Midbrain (tissue), 1 donor: ENCODE results near the gene TMEM53.

Experiments used
- DNase-seq: peaks from one replicate; lab custom pipeline; 2025; lab: John Stamatoyannopoulos, UW

The TMEM53 gene

GRCh38 chr1:44698138-44698537 is 23.9 kb upstream of the TMEM53 start:
- DNase-seq: no peak

- DNase-seq: peak; percentile 8
These were observed 22.6 kb upstream of the TMEM53 start for GRCh38 chr1:44696789-44697345.

GRCh38 chr1:44696101-44696500 is 21.8 kb upstream of the TMEM53 start:
- DNase-seq: no peak

GRCh38 chr1:44695671-44696070 is 21.4 kb upstream of the TMEM53 start:
- DNase-seq: no peak

GRCh38 chr1:44694863-44695478 is 20.7 kb upstream of the TMEM53 start:
- no peak for DNase-seq

GRCh38 chr1:44693900-44694299 is 19.6 kb upstream of the TMEM53 start:
- DNase-seq: no peak

GRCh38 chr1:44693159-44693558 is 18.9 kb upstream of the TMEM53 start:
- no peak for DNase-seq

- DNase-seq: no peak
These were observed 15.1 kb upstream of the TMEM53 start for GRCh38 chr1:44689447-44689765.

- DNase-seq: no peak
These were observed 14.6 kb upstream of the TMEM53 start for GRCh38 chr1:44688760-44689446.

GRCh38 chr1:44685881-44686280 is 11.6 kb upstream of the TMEM53 start:
- no peak for DNase-seq

- no peak for DNase-seq
These were observed 10.9 kb upstream of the TMEM53 start for GRCh38 chr1:44685218-44685617.

GRCh38 chr1:44684525-44684924 is 10.2 kb upstream of the TMEM53 start:
- no peak for DNase-seq

GRCh38 chr1:44682883-44683265 is 8.6 kb upstream of the TMEM53 start:
- no peak for DNase-seq

- DNase-seq: no peak
These were observed 7.9 kb upstream of the TMEM53 start for GRCh38 chr1:44681905-44682882.

GRCh38 chr1:44679468-44679867 is 5.2 kb upstream of the TMEM53 start:
- no peak for DNase-seq

GRCh38 chr1:44678626-44679025 is 4.3 kb upstream of the TMEM53 start:
- no peak for DNase-seq

- no peak for DNase-seq
These were observed 3.8 kb upstream of the TMEM53 start for GRCh38 chr1:44678120-44678519.

- DNase-seq: peak; percentile 13
These were observed 3.0 kb upstream of the TMEM53 start for GRCh38 chr1:44677201-44677766.

GRCh38 chr1:44676484-44677200 is 2.4 kb upstream of the TMEM53 start:
- DNase-seq: no peak

GRCh38 chr1:44675186-44675585 is 905 bp upstream of the TMEM53 start:
- DNase-seq: no peak

GRCh38 chr1:44673675-44674112 is 587 bp downstream of the TMEM53 start:
- DNase-seq: no peak
